Activated CD4-positive, alpha-beta memory T cell treated with anti-CD3 and anti-CD28 coated beads for 36 hours (primary cell): Measurements from ENCODE around the gene SLC8A3. TPM values are rescaled to one million over a fixed set of nuclear protein-coding genes. Genes with fewer than 3 reads are reported as not detected.

Source experiments
- CTCF ChIA-PET: fragments of 350-600 bp; sonication (Branson Sonifier 250); formaldehyde crosslinking; loops from one replicate; lab custom pipeline; 2021; ENCODE audit warnings: antibody characterized with exemption, inconsistent platforms; lab: Charles Lee
- POLR2A ChIA-PET: fragments of 350-600 bp; sonication (Branson Sonifier 250); formaldehyde crosslinking; loops from one replicate; lab custom pipeline; 2021; ENCODE audit warnings: antibody characterized with exemption; lab: Charles Lee
- DNase-seq: peaks from one replicate; pipeline ENCODE4 v3.0.0-alpha.2; 2020
- H3K27ac Mint-ChIP-seq: one replicate; pipeline ENCODE4 v1.8.0; 2021; ENCODE audit warnings: mixed read lengths
- H3K27me3 Mint-ChIP-seq: one replicate; pipeline ENCODE4 v1.8.0; 2021; ENCODE audit warnings: mixed read lengths
- H3K36me3 Mint-ChIP-seq: one replicate; pipeline ENCODE4 v1.8.0; 2021; ENCODE audit warnings: mixed read lengths
- H3K4me1 Mint-ChIP-seq: one replicate; pipeline ENCODE4 v1.8.0; 2021; ENCODE audit warnings: low read depth, mixed read lengths
- H3K4me3 Mint-ChIP-seq: one replicate; pipeline ENCODE4 v1.8.0; 2021; ENCODE audit warnings: mild to moderate bottlenecking, mixed read lengths
- H3K9me3 Mint-ChIP-seq: one replicate; pipeline ENCODE4 v1.8.0; 2021; ENCODE audit warnings: mixed read lengths
- intact Hi-C: fragments of 100-400 bp; cut with micrococcal nuclease; formaldehyde crosslinking; loops from one replicate; pipeline ENCODE4 v1.15.1; 2023
- total RNA-seq, 2 experiments: library from RNA; stranded (reverse); gene quantifications; one replicate each; pipeline ENCODE4 v1.2.3, GENCODE V29; 2021

The SLC8A3 gene
- total RNA-seq, 2 experiments from 2014 or later = 0.31 TPM

- H3K27ac Mint-ChIP-seq = no peak overlapping the region
- H3K27me3 Mint-ChIP-seq = peaks cover 39% of the 10 kb centered on the region
- no peak overlapping the region for H3K4me3 Mint-ChIP-seq
- intact Hi-C loops = no loop called here
- POLR2A ChIA-PET = no interaction called here
- H3K36me3 Mint-ChIP-seq = no peaks in the 10 kb centered on the region
- H3K4me1 Mint-ChIP-seq = no peaks in the 10 kb centered on the region
- DNase-seq = no peak
- CTCF ChIA-PET = no interaction called here
- no peaks in the 10 kb centered on the region for H3K9me3 Mint-ChIP-seq
Measured at GRCh38 chr14:70098250-70098809, 90.4 kb downstream of the SLC8A3 start.

GRCh38 chr14:70097576-70098249, 91.0 kb downstream of the SLC8A3 start:
- ChIA-PET POLR2A (no interaction called here), CTCF (interaction anchor here (1.3 kb wide), 1 partner anchor 26 kb away, joined by 4 read pairs; no protein-coding TSS in a partner anchor)
- no peak overlapping the region for H3K4me3 Mint-ChIP-seq
- intact Hi-C loops = no loop called here
- peaks cover 41% of the 10 kb centered on the region for H3K27me3 Mint-ChIP-seq
- no peaks in the 10 kb centered on the region for H3K4me1 Mint-ChIP-seq
- no peaks in the 10 kb centered on the region for H3K9me3 Mint-ChIP-seq
- no peak for DNase-seq
- no peak overlapping the region for H3K27ac Mint-ChIP-seq
- H3K36me3 Mint-ChIP-seq = no peaks in the 10 kb centered on the region

GRCh38 chr14:70096866-70097265, 91.9 kb downstream of the SLC8A3 start:
- no peaks in the 10 kb centered on the region for H3K4me1 Mint-ChIP-seq
- DNase-seq = no peak
- peaks cover 45% of the 10 kb centered on the region for H3K27me3 Mint-ChIP-seq
- intact Hi-C loops = no loop called here
- no peaks in the 10 kb centered on the region for H3K36me3 Mint-ChIP-seq
- H3K9me3 Mint-ChIP-seq = no peaks in the 10 kb centered on the region
- no peak overlapping the region for H3K27ac Mint-ChIP-seq
- H3K4me3 Mint-ChIP-seq = no peak overlapping the region
- CTCF ChIA-PET = interaction anchor here (1.3 to 1.6 kb wide), 2 partner anchors 23 to 27 kb away, joined by 4 read pairs; no protein-coding TSS in a partner anchor
- POLR2A ChIA-PET = no interaction called here

- Mint-ChIP-seq H3K9me3 (no peaks in the 10 kb centered on the region), H3K4me3 (no peak overlapping the region), H3K27ac (no peak overlapping the region), H3K4me1 (no peaks in the 10 kb centered on the region), H3K36me3 (no peaks in the 10 kb centered on the region), H3K27me3 (peaks cover 43% of the 10 kb centered on the region)
- ChIA-PET POLR2A (no interaction called here), CTCF (interaction anchor here (1.2 kb wide), 1 partner anchor 67 kb away, joined by 3 read pairs; no protein-coding TSS in a partner anchor)
- DNase-seq = no peak
- intact Hi-C loops = no loop called here
Measured at GRCh38 chr14:70094631-70095030, 94.1 kb downstream of the SLC8A3 start.

- no peaks in the 10 kb centered on the region for H3K36me3 Mint-ChIP-seq
- no peak overlapping the region for H3K27ac Mint-ChIP-seq
- POLR2A ChIA-PET = no interaction called here
- no peak overlapping the region for H3K4me3 Mint-ChIP-seq
- CTCF ChIA-PET = interaction anchor here (1.2 kb wide), 1 partner anchor 66 kb away, joined by 3 read pairs; no protein-coding TSS in a partner anchor
- peaks cover 43% of the 10 kb centered on the region for H3K27me3 Mint-ChIP-seq
- intact Hi-C loops = no loop called here
- no peak for DNase-seq
- no peaks in the 10 kb centered on the region for H3K4me1 Mint-ChIP-seq
- no peaks in the 10 kb centered on the region for H3K9me3 Mint-ChIP-seq
Measured at GRCh38 chr14:70094106-70094505, 94.6 kb downstream of the SLC8A3 start.

GRCh38 chr14:70093156-70093555, 95.6 kb downstream of the SLC8A3 start:
- CTCF ChIA-PET = no interaction called here
- Mint-ChIP-seq H3K9me3 (no peaks in the 10 kb centered on the region), H3K4me3 (no peak overlapping the region), H3K36me3 (no peaks in the 10 kb centered on the region), H3K27ac (no peak overlapping the region), H3K4me1 (no peaks in the 10 kb centered on the region), H3K27me3 (peaks cover 36% of the 10 kb centered on the region)
- POLR2A ChIA-PET = no interaction called here
- intact Hi-C loops = no loop called here
- no peak for DNase-seq

GRCh38 chr14:70087380-70087697, 101.4 kb downstream of the SLC8A3 start:
- H3K27me3 Mint-ChIP-seq = peaks cover 18% of the 10 kb centered on the region
- H3K4me3 Mint-ChIP-seq = no peak overlapping the region
- no peak for DNase-seq
- no peaks in the 10 kb centered on the region for H3K9me3 Mint-ChIP-seq
- POLR2A ChIA-PET = no interaction called here
- H3K27ac Mint-ChIP-seq = no peak overlapping the region
- H3K4me1 Mint-ChIP-seq = no peaks in the 10 kb centered on the region
- no peaks in the 10 kb centered on the region for H3K36me3 Mint-ChIP-seq
- CTCF ChIA-PET = interaction anchor here (0.6 to 1.7 kb wide), 6 partner anchors 13 to 626 kb away, joined by 3 to 8 read pairs (median 5); no protein-coding TSS in a partner anchor
- intact Hi-C loops = no loop called here

- ChIA-PET POLR2A (no interaction called here), CTCF (interaction anchor here (0.6 to 1.7 kb wide), 6 partner anchors 13 to 627 kb away, joined by 3 to 8 read pairs (median 5); no protein-coding TSS in a partner anchor)
- H3K4me1 Mint-ChIP-seq = no peaks in the 10 kb centered on the region
- peaks cover 13% of the 10 kb centered on the region for H3K27me3 Mint-ChIP-seq
- no peaks in the 10 kb centered on the region for H3K36me3 Mint-ChIP-seq
- no peak overlapping the region for H3K27ac Mint-ChIP-seq
- intact Hi-C loops = no loop called here
- no peak overlapping the region for H3K4me3 Mint-ChIP-seq
- peak; percentile 10 for DNase-seq
- H3K9me3 Mint-ChIP-seq = no peaks in the 10 kb centered on the region
Measured at GRCh38 chr14:70086685-70087379, 101.9 kb downstream of the SLC8A3 start.

GRCh38 chr14:70084226-70084625, 104.5 kb downstream of the SLC8A3 start:
- Mint-ChIP-seq H3K27ac (no peak overlapping the region), H3K4me1 (no peaks in the 10 kb centered on the region), H3K4me3 (no peak overlapping the region), H3K9me3 (no peaks in the 10 kb centered on the region), H3K36me3 (no peaks in the 10 kb centered on the region), H3K27me3 (peaks cover 16% of the 10 kb centered on the region)
- DNase-seq = no peak
- intact Hi-C loops = no loop called here
- CTCF ChIA-PET = interaction anchor here (2.2 kb wide), 1 partner anchor 11 kb away, joined by 12 read pairs; no protein-coding TSS in a partner anchor
- POLR2A ChIA-PET = no interaction called here

- Mint-ChIP-seq H3K9me3 (no peaks in the 10 kb centered on the region), H3K36me3 (no peaks in the 10 kb centered on the region), H3K27ac (no peak overlapping the region), H3K4me1 (no peaks in the 10 kb centered on the region), H3K4me3 (no peak overlapping the region), H3K27me3 (peaks cover 16% of the 10 kb centered on the region)
- CTCF ChIA-PET = interaction anchor here (1.4 to 2.7 kb wide), 2 partner anchors 9 to 54 kb away, joined by 5 to 15 read pairs; no protein-coding TSS in a partner anchor
- POLR2A ChIA-PET = no interaction called here
- DNase-seq = no peak
- intact Hi-C loops = no loop called here
Measured at GRCh38 chr14:70082394-70082793, 106.4 kb downstream of the SLC8A3 start.

GRCh38 chr14:70080076-70080475, 108.7 kb downstream of the SLC8A3 start:
- ChIA-PET CTCF (no interaction called here), POLR2A (no interaction called here)
- Mint-ChIP-seq H3K36me3 (no peaks in the 10 kb centered on the region), H3K27me3 (peaks cover 19% of the 10 kb centered on the region), H3K4me3 (no peak overlapping the region), H3K27ac (no peak overlapping the region), H3K4me1 (no peaks in the 10 kb centered on the region), H3K9me3 (no peaks in the 10 kb centered on the region)
- no peak for DNase-seq
- intact Hi-C loops = no loop called here

GRCh38 chr14:70078329-70078728, 110.4 kb downstream of the SLC8A3 start:
- intact Hi-C loops = no loop called here
- peaks cover 16% of the 10 kb centered on the region for H3K27me3 Mint-ChIP-seq
- CTCF ChIA-PET = interaction anchor here (1.1 to 1.5 kb wide), 2 partner anchors 13 to 260 kb away, joined by 3 to 6 read pairs; no protein-coding TSS in a partner anchor
- no peaks in the 10 kb centered on the region for H3K4me1 Mint-ChIP-seq
- no peaks in the 10 kb centered on the region for H3K36me3 Mint-ChIP-seq
- no peaks in the 10 kb centered on the region for H3K9me3 Mint-ChIP-seq
- POLR2A ChIA-PET = no interaction called here
- DNase-seq = no peak
- no peak overlapping the region for H3K27ac Mint-ChIP-seq
- no peak overlapping the region for H3K4me3 Mint-ChIP-seq
